A549 (cell line): Measurements from ENCODE around the gene ALPK3. TPM values are rescaled to one million over a fixed set of nuclear protein-coding genes. Genes with fewer than 3 reads are reported as not detected.

Experiments used
- ATAC-seq, 2 experiments: fragments of 200-7000 bp in 1 of 2; fragments of >200 bp in 1 of 2; cut with Nextera tagmentation in 1 of 2; cut with Tn5 transposase in 1 of 2; 3 replicates each; pipeline versions ENCODE4 v1.8.0 to v1.9.1; 2018 to 2020; ENCODE audit warnings: mild to moderate bottlenecking in 1 of 2, moderate library complexity in 1 of 2
- CTCF ChIA-PET: fragments of 300-600 bp; sonication (Branson Sonifier 250); formaldehyde crosslinking; extraction: SDS; loops from one replicate; lab custom pipeline; 2021; ENCODE audit warnings: antibody characterized with exemption, inconsistent platforms; lab: Yijun Ruan, JAX
- POLR2A ChIA-PET: fragments of 350-600 bp; formaldehyde crosslinking; extraction: SDS; loops from one replicate; lab custom pipeline; 2021; ENCODE audit warnings: antibody characterized with exemption, inconsistent platforms; lab: Yijun Ruan, JAX
- DNase-seq, 2 experiments: peaks; one replicate each; pipeline versions ENCODE4 v3.0.0 to v3.0.0-alpha.2; 2011 to 2016; ENCODE audit warnings: low read depth in 1 of 2, low spot score in 1 of 2
- FAIRE-seq: peaks from 2 replicates; lab custom pipeline; 2011; peaks lifted over from hg19 to GRCh38; lab: Jason Lieb, UNC
- H3K27ac ChIP-seq, 2 experiments: fragments of >200 bp; sonication (Bioruptor Twin); formaldehyde crosslinking; 3 replicates each; pipeline ENCODE4 v1.5.1; 2016 to 2017
- H3K4me1 ChIP-seq: fragments of >200 bp; sonication (Bioruptor Twin); formaldehyde crosslinking; 3 replicates; pipeline ENCODE4 v1.6.1; 2016
- H3K4me2 ChIP-seq: fragments of >200 bp; sonication (Bioruptor Twin); formaldehyde crosslinking; 3 replicates; pipeline ENCODE4 v1.6.1; 2016
- H3K4me3 ChIP-seq: fragments of >200 bp; sonication (Bioruptor Twin); formaldehyde crosslinking; 3 replicates; pipeline ENCODE4 v1.5.1; 2016
- H3K9me3 ChIP-seq: fragments of >200 bp; sonication (Bioruptor Twin); formaldehyde crosslinking; 3 replicates; pipeline ENCODE4 v1.6.1; 2016
- BHLHE40 ChIP-seq: IDR thresholded peaks from 2 replicates; pipeline ENCODE4 v1.6.1; 2012; ENCODE audit warnings: low read depth, low read length, inconsistent platforms
- CBX2 ChIP-seq: fragments of 200-600 bp; sonication (generic); IDR thresholded peaks from 2 replicates; pipeline ENCODE4 v1.6.1; 2016; ENCODE audit warnings: low read depth, mild to moderate bottlenecking, borderline replicate concordance
- CBX8 ChIP-seq: fragments of 200-600 bp; sonication (generic); IDR thresholded peaks from 2 replicates; pipeline ENCODE4 v1.6.1; 2016
- FOXS1 ChIP-seq: fragments of 250-450 bp; sonication (Bioruptor Pico); IDR thresholded peaks from 2 replicates; pipeline ENCODE4 v1.5.0; 2020; ENCODE audit warnings: mild to moderate bottlenecking, moderate library complexity
- HDAC2 ChIP-seq: fragments of 200-600 bp; sonication (generic); IDR thresholded peaks from 2 replicates; pipeline ENCODE4 v1.6.1; 2016
- HEYL ChIP-seq: fragments of 250-450 bp; sonication (Bioruptor Pico); IDR thresholded peaks from 2 replicates; pipeline ENCODE4 v1.8.0; 2021; ENCODE audit warnings: mild to moderate bottlenecking, moderate library complexity
- JUNB ChIP-seq: fragments of >200 bp; sonication (Bioruptor Twin); formaldehyde crosslinking; IDR thresholded peaks from 2 replicates; pipeline ENCODE4 v1.6.1; 2016
- KDM5A ChIP-seq: fragments of 200-600 bp; sonication (generic); IDR thresholded peaks from 2 replicates; pipeline ENCODE4 v1.6.1; 2016; ENCODE audit warnings: antibody characterized with exemption, mild to moderate bottlenecking
- MAFK ChIP-seq: fragments of 450-650 bp; IDR thresholded peaks from 2 replicates; pipeline ENCODE4 v1.6.1; 2014; ENCODE audit not compliant: partially characterized antibody
- MAZ ChIP-seq: fragments of 150-350 bp; IDR thresholded peaks from 2 replicates; pipeline ENCODE4 v1.6.1; 2014; ENCODE audit warnings: antibody characterized with exemption, low read depth, low read length, borderline replicate concordance
- MYC ChIP-seq: IDR thresholded peaks from 2 replicates; pipeline ENCODE4 v1.6.1; 2012; ENCODE audit warnings: mild to moderate bottlenecking, inconsistent platforms, low read length, improper control_type of control experiment, borderline replicate concordance
- NR3C1 ChIP-seq: fragments of >200 bp; sonication (Bioruptor Twin); formaldehyde crosslinking; IDR thresholded peaks from 3 replicates; pipeline ENCODE4 v1.6.1; 2017
- PHF8 ChIP-seq: fragments of 200-600 bp; sonication (generic); IDR thresholded peaks from 2 replicates; pipeline ENCODE4 v1.6.1; 2016; ENCODE audit warnings: low read depth, mild to moderate bottlenecking, antibody characterized with exemption, moderate library complexity, borderline replicate concordance
- RAD21 ChIP-seq, 2 experiments: fragments of >200 bp in 1 of 2; sonication (Bioruptor Twin) in 1 of 2; formaldehyde crosslinking in 1 of 2; IDR thresholded peaks in 1 of 2; conservative IDR thresholded peaks in 1 of 2; 2 replicates in 1 of 2; 3 replicates in 1 of 2; pipeline ENCODE4 v1.6.1; 2012 to 2018; ENCODE audit warnings: inconsistent platforms in 1 of 2
- RARB ChIP-seq: fragments of 250-450 bp; sonication (Bioruptor Pico); IDR thresholded peaks from 2 replicates; pipeline ENCODE4 v1.8.0; 2021; ENCODE audit warnings: mild to moderate bottlenecking, moderate library complexity
- RCOR1 ChIP-seq: fragments of 150-350 bp; IDR thresholded peaks from 2 replicates; pipeline ENCODE4 v1.6.1; 2014; ENCODE audit warnings: antibody characterized with exemption, low read length, low read depth
- RFX5 ChIP-seq: fragments of 450-650 bp; IDR thresholded peaks from 2 replicates; pipeline ENCODE4 v1.7.1; 2014; ENCODE audit warnings: antibody characterized with exemption, mild to moderate bottlenecking, moderate library complexity
- RNF2 ChIP-seq: fragments of 200-600 bp; sonication (generic); IDR thresholded peaks from 2 replicates; pipeline ENCODE4 v1.6.1; 2016; ENCODE audit warnings: low read depth, mild to moderate bottlenecking, antibody characterized with exemption, moderate library complexity, borderline replicate concordance
- SREBF2 ChIP-seq: fragments of 450-650 bp; IDR thresholded peaks from 2 replicates; pipeline ENCODE4 v1.6.1; 2014; ENCODE audit warnings: mild to moderate bottlenecking, moderate library complexity
- TP53 ChIP-seq: fragments of 250-450 bp; sonication (Bioruptor Pico); IDR thresholded peaks from 2 replicates; pipeline ENCODE4 v1.5.0; 2021; ENCODE audit warnings: mild to moderate bottlenecking, moderate library complexity
- ZFP36 ChIP-seq: fragments of 450-650 bp; IDR thresholded peaks from 2 replicates; pipeline ENCODE4 v1.6.1; 2014; ENCODE audit warnings: borderline replicate concordance; ENCODE audit not compliant: partially characterized antibody
- ZNF302 ChIP-seq: fragments of 250-450 bp; sonication (Bioruptor Pico); IDR thresholded peaks from 2 replicates; pipeline ENCODE4 v1.9.0; 2021; ENCODE audit warnings: inconsistent platforms, mild to moderate bottlenecking, moderate library complexity
- WGBS: methylation state at CpG from one replicate; pipeline ENCODE4 v1.1.6; 2017; ENCODE audit errors: missing lambda C conversion rate; 5-methylcytosine and 5-hydroxymethylcytosine counted together
- polyA plus RNA-seq, 4 experiments: library from polyadenylated mRNA; depleted of rRNA in 3 of 4; stranded (reverse); fragments of >200 nt; fragmentation: RNase III in 1 of 4; extraction: RNeasy Plus Mini Kit Qiagen cat#74134 plus additional on column Dnase treatment in 1 of 4; gene quantifications; 2 replicates in 3 of 4; 3 replicates in 1 of 4; pipeline ENCODE4 v1.2.3, GENCODE V29; 2011 to 2017
- TF ChIP-seq, protein P1 (sequence below): IDR thresholded peaks from 2 replicates; pipeline ENCODE4 v1.6.1; 2012
- TF ChIP-seq, protein P2 (sequence below): IDR thresholded peaks from 2 replicates; pipeline ENCODE4 v1.6.1; 2012; ENCODE audit warnings: low read depth, borderline replicate concordance
- TF ChIP-seq, protein P3 (sequence below): fragments of >200 bp; sonication (Bioruptor Twin); formaldehyde crosslinking; IDR thresholded peaks from 3 replicates; pipeline ENCODE4 v1.6.1; 2016
- TF ChIP-seq, protein P4 (sequence below): fragments of 250-450 bp; sonication (Bioruptor Pico); IDR thresholded peaks from 2 replicates; pipeline ENCODE4 v1.5.0; 2020; ENCODE audit warnings: low read depth, mild to moderate bottlenecking, moderate library complexity
- TF ChIP-seq, protein P5 (sequence below): fragments of >200 bp; sonication (Bioruptor Twin); formaldehyde crosslinking; IDR thresholded peaks from 2 replicates; pipeline ENCODE4 v1.6.1; 2016

The ALPK3 gene
- polyA plus RNA-seq, 2 of the 4 experiments (the other 2 are of a cell fraction) = 0.26 to 0.30 TPM

DNA sequence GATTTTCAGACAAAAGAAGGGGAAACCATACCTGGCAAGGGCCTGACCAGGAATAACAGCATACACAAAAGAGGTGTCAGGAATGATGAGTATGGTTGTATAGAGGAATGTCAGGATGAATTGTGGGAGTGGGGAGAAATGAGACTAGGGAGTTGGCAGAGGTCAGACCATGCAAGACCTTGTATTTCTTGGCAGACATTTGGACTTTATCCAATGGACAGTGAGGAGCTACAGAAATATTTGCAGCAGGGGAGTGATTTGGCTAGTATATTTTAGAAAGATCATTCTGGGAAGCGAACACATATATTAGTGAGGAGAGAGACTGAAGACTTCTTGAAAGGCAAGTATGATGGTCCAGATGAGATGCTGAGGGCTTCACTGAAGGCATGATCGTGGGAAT, 25.4 kb upstream of the ALPK3 start (continued):
- TF ChIP-seq, protein P1, sequence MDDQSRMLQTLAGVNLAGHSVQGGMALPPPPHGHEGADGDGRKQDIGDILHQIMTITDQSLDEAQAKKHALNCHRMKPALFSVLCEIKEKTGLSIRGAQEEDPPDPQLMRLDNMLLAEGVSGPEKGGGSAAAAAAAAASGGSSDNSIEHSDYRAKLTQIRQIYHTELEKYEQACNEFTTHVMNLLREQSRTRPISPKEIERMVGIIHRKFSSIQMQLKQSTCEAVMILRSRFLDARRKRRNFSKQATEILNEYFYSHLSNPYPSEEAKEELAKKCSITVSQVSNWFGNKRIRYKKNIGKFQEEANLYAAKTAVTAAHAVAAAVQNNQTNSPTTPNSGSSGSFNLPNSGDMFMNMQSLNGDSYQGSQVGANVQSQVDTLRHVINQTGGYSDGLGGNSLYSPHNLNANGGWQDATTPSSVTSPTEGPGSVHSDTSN = no peak
- TF ChIP-seq, protein P2, sequence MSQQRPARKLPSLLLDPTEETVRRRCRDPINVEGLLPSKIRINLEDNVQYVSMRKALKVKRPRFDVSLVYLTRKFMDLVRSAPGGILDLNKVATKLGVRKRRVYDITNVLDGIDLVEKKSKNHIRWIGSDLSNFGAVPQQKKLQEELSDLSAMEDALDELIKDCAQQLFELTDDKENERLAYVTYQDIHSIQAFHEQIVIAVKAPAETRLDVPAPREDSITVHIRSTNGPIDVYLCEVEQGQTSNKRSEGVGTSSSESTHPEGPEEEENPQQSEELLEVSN = no peak
- TF ChIP-seq HEYL (CRISPR knock-in tag) = no peak
- TF ChIP-seq MYC = no peak
- no peak for TF ChIP-seq TP53 (CRISPR knock-in tag)

DNA sequence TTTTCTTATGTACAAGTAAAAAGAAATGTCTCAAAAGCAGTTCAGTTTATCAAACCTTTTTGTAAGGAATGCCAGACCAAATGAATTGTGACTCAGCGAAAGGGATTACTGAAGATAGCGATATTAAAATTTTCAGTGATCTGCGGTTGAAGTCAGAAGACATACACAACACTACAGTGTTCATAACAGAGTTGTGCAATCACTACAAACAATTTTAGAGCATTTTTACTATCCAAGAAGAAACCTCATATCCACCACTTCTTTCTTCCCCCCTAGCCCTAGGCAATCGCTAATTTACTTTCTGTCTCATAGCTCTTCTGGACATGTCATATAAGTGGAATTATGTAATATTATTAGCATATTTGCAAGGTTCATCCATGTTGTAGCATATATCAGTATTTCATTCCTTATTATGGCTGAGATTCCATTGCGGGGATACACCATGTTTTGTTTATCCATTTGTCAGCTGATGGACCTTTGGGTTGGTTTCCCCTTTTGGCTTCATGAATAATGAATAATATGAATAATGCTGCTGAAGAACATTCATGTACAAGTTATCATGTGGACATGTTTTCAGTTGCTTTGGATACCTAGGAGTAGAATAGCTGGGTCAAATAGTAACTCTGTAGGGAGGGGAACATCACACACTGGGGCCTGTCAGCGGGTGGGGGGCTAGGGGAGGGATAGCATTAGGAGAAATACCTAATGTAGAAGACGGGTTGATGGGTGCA, 23.6 kb upstream of the ALPK3 start:
- CTCF ChIA-PET = no interaction called here
- no peak for TF ChIP-seq TP53 (CRISPR knock-in tag)
- TF ChIP-seq CBX8 = no peak
- TF ChIP-seq, protein P3, sequence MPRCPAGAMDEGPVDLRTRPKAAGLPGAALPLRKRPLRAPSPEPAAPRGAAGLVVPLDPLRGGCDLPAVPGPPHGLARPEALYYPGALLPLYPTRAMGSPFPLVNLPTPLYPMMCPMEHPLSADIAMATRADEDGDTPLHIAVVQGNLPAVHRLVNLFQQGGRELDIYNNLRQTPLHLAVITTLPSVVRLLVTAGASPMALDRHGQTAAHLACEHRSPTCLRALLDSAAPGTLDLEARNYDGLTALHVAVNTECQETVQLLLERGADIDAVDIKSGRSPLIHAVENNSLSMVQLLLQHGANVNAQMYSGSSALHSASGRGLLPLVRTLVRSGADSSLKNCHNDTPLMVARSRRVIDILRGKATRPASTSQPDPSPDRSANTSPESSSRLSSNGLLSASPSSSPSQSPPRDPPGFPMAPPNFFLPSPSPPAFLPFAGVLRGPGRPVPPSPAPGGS = no peak
- no peak for TF ChIP-seq MAFK
- TF ChIP-seq SREBF2 = no peak
- no peak for TF ChIP-seq RAD21 (conservative IDR thresholded peaks at IDR 0.05 in 1 of 2, IDR thresholded peaks at IDR 0.05 in 1 of 2)
- TF ChIP-seq MAZ = no peak
- TF ChIP-seq HDAC2 = no peak
- TF ChIP-seq, protein P4, sequence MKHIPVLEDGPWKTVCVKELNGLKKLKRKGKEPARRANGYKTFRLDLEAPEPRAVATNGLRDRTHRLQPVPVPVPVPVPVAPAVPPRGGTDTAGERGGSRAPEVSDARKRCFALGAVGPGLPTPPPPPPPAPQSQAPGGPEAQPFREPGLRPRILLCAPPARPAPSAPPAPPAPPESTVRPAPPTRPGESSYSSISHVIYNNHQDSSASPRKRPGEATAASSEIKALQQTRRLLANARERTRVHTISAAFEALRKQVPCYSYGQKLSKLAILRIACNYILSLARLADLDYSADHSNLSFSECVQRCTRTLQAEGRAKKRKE (CRISPR knock-in tag) = no peak
- TF ChIP-seq KDM5A = no peak
- no peak for TF ChIP-seq JUNB
- TF ChIP-seq BHLHE40 = no peak
- TF ChIP-seq ZNF302 = no peak
- no peak for TF ChIP-seq RARB (CRISPR knock-in tag)
- no peak for TF ChIP-seq NR3C1
- TF ChIP-seq FOXS1 (CRISPR knock-in tag) = no peak
- no peak for TF ChIP-seq RCOR1
- 95% methylated on average over 7 of the region's 7 CpGs for WGBS

DNA sequence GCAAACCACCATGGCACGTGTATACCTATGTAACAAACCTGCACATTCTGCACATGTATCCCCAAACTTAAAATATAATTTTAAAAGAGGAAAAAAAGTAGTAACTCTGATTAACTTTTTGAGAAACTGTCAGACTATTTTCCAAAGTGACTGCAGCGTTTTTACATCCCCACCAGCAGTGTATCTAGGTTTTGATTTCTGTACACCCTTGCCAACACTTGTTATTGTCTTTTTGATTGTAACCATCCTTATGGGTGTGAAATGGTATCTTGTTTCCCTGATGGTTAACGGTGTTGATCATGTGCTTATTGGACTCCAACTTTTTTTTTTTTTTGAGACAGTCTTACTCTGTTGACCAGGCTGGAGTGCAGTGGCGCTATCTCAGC, 23.0 kb upstream of the ALPK3 start:
- FAIRE-seq (no peak), DNase-seq (no peak), ATAC-seq (no peak)
- Histone ChIP-seq H3K4me3 (no peak overlapping the region), H3K27ac (no peak overlapping the region), H3K4me1 (no peaks in the 10 kb centered on the region), H3K9me3 (no peaks in the 10 kb centered on the region), H3K4me2 (no peak overlapping the region)
- ChIA-PET POLR2A (no interaction called here), CTCF (interaction anchor here (0.6 kb wide), 1 partner anchor 222 kb away, joined by 3 read pairs; no protein-coding TSS in a partner anchor)
- no peak for TF ChIP-seq RFX5
- no peak for TF ChIP-seq PHF8
- no peak for TF ChIP-seq RAD21 (conservative IDR thresholded peaks at IDR 0.05 in 1 of 2, IDR thresholded peaks at IDR 0.05 in 1 of 2)
- TF ChIP-seq CBX2 = no peak
- no peak for TF ChIP-seq NR3C1
- TF ChIP-seq ZFP36 = no peak
- TF ChIP-seq TP53 (CRISPR knock-in tag) = no peak
- TF ChIP-seq, protein P5, sequence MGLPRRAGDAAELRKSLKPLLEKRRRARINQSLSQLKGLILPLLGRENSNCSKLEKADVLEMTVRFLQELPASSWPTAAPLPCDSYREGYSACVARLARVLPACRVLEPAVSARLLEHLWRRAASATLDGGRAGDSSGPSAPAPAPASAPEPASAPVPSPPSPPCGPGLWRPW = no peak
- no peak for TF ChIP-seq RNF2
- TF ChIP-seq, protein P1 = no peak
- TF ChIP-seq HDAC2 = no peak
- WGBS = 93% methylated on average over 4 of the region's 4 CpGs

More for the DNA sequence above, 23.6 kb upstream of the ALPK3 start:
- no peaks in the 10 kb centered on the region for H3K4me1 ChIP-seq
- H3K4me3 ChIP-seq = no peak overlapping the region
- no peak for FAIRE-seq
- POLR2A ChIA-PET = interaction anchor here (0.6 kb wide), 1 partner anchor 14 kb away, joined by 3 read pairs; no protein-coding TSS in a partner anchor
- ATAC-seq = no peak
- DNase-seq = no peak
- no peak overlapping the region for H3K27ac ChIP-seq
- H3K9me3 ChIP-seq = no peaks in the 10 kb centered on the region
- no peak overlapping the region for H3K4me2 ChIP-seq
